Upper lobe of right lung (tissue), 1 donor: ENCODE data around the gene ADSL. TPM values are rescaled to one million over a fixed set of nuclear protein-coding genes. Genes with fewer than 3 reads are reported as not detected.

Source experiments
- ATAC-seq: fragments of 200-7000 bp; cut with Tn5 transposase; one replicate; pipeline ENCODE4 v1.9.1; 2020; ENCODE audit warnings: mild to moderate bottlenecking, moderate library complexity
- DNase-seq: peaks from one replicate; pipeline ENCODE4 v3.0.0-alpha.2; 2020
- H3K27ac ChIP-seq: fragments of 200-600 bp; one replicate; pipeline ENCODE4 v1.8.0; 2022
- H3K27me3 ChIP-seq: fragments of 200-600 bp; one replicate; pipeline ENCODE4 v1.8.0; 2022; ENCODE audit warnings: mild to moderate bottlenecking
- H3K36me3 ChIP-seq: fragments of 200-600 bp; one replicate; pipeline ENCODE4 v1.8.0; 2022
- H3K4me1 ChIP-seq: fragments of 200-600 bp; one replicate; pipeline ENCODE4 v1.8.0; 2022
- H3K4me3 ChIP-seq: fragments of 200-600 bp; one replicate; pipeline ENCODE4 v1.8.0; 2022; ENCODE audit warnings: mild to moderate bottlenecking
- H3K9me3 ChIP-seq: fragments of 200-600 bp; one replicate; pipeline ENCODE4 v1.8.0; 2022
- CTCF ChIP-seq: fragments of 200-600 bp; IDR thresholded peaks from one replicate; pipeline ENCODE4 v1.8.0; 2022; ENCODE audit warnings: antibody characterized with exemption
- intact Hi-C: fragments of 100-400 bp; cut with DNase I; formaldehyde crosslinking; loops from one replicate; pipeline ENCODE4 v1.11.0; 2022
- total RNA-seq: library from RNA; stranded (reverse); fragmentation: NEBNext Ultra II Directional; extraction: Animal tissue kit (Norgen Biotek cat#: 25700); gene quantifications from one replicate; pipeline ENCODE4 v1.2.1, GENCODE V29; 2021
- donor health status: DM: no; HTN: yes; CAD: no; lungs with severe emphysema.

Gene ADSL
- total RNA-seq, 1 donor from 2014 or later: 38.7 TPM

- DNase-seq: no peak
- intact Hi-C loops: no loop called here
Measured at GRCh38 chr22:40335358-40335757, 10.9 kb upstream of the ADSL start.

GRCh38 chr22:40340044-40340443 is 6.3 kb upstream of the ADSL start:
- Histone ChIP-seq H3K4me3 (no peak overlapping the region), H3K4me1 (no peaks in the 10 kb centered on the region), H3K27ac (no peak overlapping the region), H3K9me3 (no peaks in the 10 kb centered on the region), H3K27me3 (no peaks in the 10 kb centered on the region), H3K36me3 (no peaks in the 10 kb centered on the region)
- ATAC-seq (no peak), DNase-seq (no peak)
- intact Hi-C loops: loop anchor here (10.0 kb wide), 1 partner anchor 295 kb away; no protein-coding TSS in a partner anchor
- no peak for TF ChIP-seq CTCF

More at GRCh38 chr22:40335358-40335757, 10.9 kb upstream of the ADSL start:
- peaks cover 8% of the 10 kb centered on the region for H3K36me3 ChIP-seq
- no peaks in the 10 kb centered on the region for H3K4me1 ChIP-seq
- ATAC-seq: no peak
- no peaks in the 10 kb centered on the region for H3K9me3 ChIP-seq
- no peak for TF ChIP-seq CTCF
- H3K27ac ChIP-seq: no peak overlapping the region
- H3K4me3 ChIP-seq: no peak overlapping the region
- H3K27me3 ChIP-seq: no peaks in the 10 kb centered on the region

DNA sequence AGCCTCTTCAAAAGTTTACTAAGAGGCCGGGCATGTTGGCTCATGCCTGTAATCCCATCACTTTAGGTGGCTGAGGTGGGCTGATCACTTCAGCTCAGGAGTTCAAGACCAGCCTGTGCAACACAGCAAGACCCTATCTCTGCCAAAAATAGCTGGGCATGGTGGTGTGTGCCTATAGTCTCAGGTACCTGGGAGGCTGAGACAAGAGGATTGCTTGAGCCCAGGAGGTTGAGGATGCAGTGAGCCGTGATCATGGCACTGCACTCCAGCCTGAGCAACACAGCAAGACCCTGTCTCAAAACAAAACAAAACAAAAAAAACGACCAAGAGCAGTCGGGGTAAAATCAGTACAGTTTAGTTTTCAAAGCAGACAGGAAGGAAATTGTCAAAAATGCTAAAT is 4.7 kb upstream of the ADSL start:
- Histone ChIP-seq H3K9me3 (no peaks in the 10 kb centered on the region), H3K27ac (no peak overlapping the region), H3K4me1 (peaks cover 7% of the 10 kb centered on the region), H3K36me3 (no peaks in the 10 kb centered on the region), H3K27me3 (no peaks in the 10 kb centered on the region), H3K4me3 (no peak overlapping the region)
- intact Hi-C loops: loop anchor here (10.0 kb wide), 1 partner anchor 297 kb away; no protein-coding TSS in a partner anchor
- ATAC-seq: no peak
- no peak for TF ChIP-seq CTCF
- no peak for DNase-seq

- H3K4me3 ChIP-seq: no peak overlapping the region
- no peaks in the 10 kb centered on the region for H3K9me3 ChIP-seq
- H3K27me3 ChIP-seq: no peaks in the 10 kb centered on the region
- peaks cover 12% of the 10 kb centered on the region for H3K4me1 ChIP-seq
- no peaks in the 10 kb centered on the region for H3K36me3 ChIP-seq
- H3K27ac ChIP-seq: no peak overlapping the region
- no peak for ATAC-seq
- intact Hi-C loops: loop anchor here (10.0 kb wide), 1 partner anchor 298 kb away; no protein-coding TSS in a partner anchor
- no peak for DNase-seq
- TF ChIP-seq CTCF: no peak
Measured at GRCh38 chr22:40342521-40342920, 3.8 kb upstream of the ADSL start.

GRCh38 chr22:40345271-40345670 is 1.0 kb upstream of the ADSL start:
- Histone ChIP-seq H3K36me3 (peaks cover 21% of the 10 kb centered on the region), H3K4me1 (peaks cover 22% of the 10 kb centered on the region), H3K27me3 (no peaks in the 10 kb centered on the region), H3K4me3 (peak overlapping the region; percentile 89), H3K27ac (peak overlapping the region; percentile 85), H3K9me3 (no peaks in the 10 kb centered on the region)
- no peak for ATAC-seq
- TF ChIP-seq CTCF: no peak
- intact Hi-C loops: loop anchor here (10.0 kb wide), 1 partner anchor 300 kb away; no protein-coding TSS in a partner anchor
- no peak for DNase-seq

- Histone ChIP-seq H3K27me3 (no peaks in the 10 kb centered on the region), H3K4me1 (peaks cover 22% of the 10 kb centered on the region), H3K4me3 (peak overlapping the region; percentile 89), H3K36me3 (peaks cover 27% of the 10 kb centered on the region), H3K27ac (peak overlapping the region; percentile 85), H3K9me3 (no peaks in the 10 kb centered on the region)
- ATAC-seq (peak; percentile 34), DNase-seq (peak; percentile 72)
- intact Hi-C loops: loop anchor here (10.0 kb wide), 1 partner anchor 301 kb away; no protein-coding TSS in a partner anchor
- no peak for TF ChIP-seq CTCF
Measured at GRCh38 chr22:40345815-40346184, 500 bp upstream of the ADSL start.
